Measurements from ENCODE around the gene PPARD. TPM values are rescaled to one million over a fixed set of nuclear protein-coding genes. Genes with fewer than 3 reads are reported as not detected.
A peak's percentile ranks its signal among the peaks of the same experiment; 100 is the strongest.

Gene PPARD
- total and polyA plus RNA-seq, 2 of the 13 experiments (the other 11 are each of a cell fraction or from before 2014, with no cell fraction given) = 6.1 to 13.3 TPM

DNA sequence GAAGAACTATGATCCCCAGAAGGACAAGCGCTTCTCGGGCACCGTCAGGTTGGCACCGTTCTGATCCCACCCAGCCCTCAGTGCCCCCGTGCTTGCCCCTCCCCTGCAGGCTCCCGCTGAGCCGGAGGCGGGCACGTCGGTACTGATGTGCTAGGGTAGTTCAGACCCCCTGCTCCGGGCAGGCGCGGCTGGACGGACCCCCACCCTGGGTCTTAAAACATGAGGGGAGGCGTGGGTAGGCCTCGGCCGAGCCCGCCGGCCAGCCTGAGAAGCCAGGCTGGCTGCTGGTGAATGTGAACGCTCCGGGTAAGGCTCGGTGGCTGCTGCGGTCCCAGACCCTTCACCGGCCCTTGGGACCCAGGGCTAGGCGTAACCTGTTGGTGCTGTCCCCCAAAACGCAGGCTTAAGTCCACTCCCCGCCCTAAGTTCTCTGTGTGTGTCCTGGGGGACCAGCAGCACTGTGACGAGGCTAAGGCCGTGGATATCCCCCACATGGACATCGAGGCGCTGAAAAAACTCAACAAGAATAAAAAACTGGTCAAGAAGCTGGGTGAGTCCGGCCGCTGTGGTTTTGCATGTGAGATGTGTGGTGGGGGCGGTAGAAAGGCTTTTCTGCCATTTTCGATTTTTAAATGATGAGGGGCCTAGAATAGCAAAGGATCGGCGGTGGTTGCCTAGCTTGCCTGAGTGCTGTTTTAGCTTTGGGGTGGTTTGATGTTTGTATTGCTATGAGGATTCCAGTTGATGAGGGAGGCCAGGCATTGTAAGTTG is 126.8 kb downstream of the PPARD start (continued):
- 0 out of 2 replicates have a peak, but pooled peaks have one; percentile 2 for TF ChIP-seq ZNF563 (CRISPR knock-in tag; IDR thresholded peaks at IDR 0.05)
- 0 out of 2 replicates have a peak, but pooled peaks have one; percentile 12 for TF ChIP-seq ZNF724P (CRISPR knock-in tag; IDR thresholded peaks at IDR 0.05; ENCODE audit: borderline replicate concordance)
- TF ChIP-seq KAT2B (IDR thresholded peaks at IDR 0.05; ENCODE audit: borderline replicate concordance, low read depth, low read length) = no peak
- no peak for TF ChIP-seq SMC3 (IDR thresholded peaks at IDR 0.05; ENCODE audit: low read length)
- peak; percentile 83; the same call in 1 of the 2 replicates for TF ChIP-seq HNRNPL (IDR thresholded peaks at IDR 0.05; ENCODE audit: low read depth, low read length)
- TF ChIP-seq CHCHD3 (CRISPR knock-in tag; IDR thresholded peaks at IDR 0.05) = peak; percentile 33; the same call in 1 of the 2 replicates
- TF ChIP-seq ZNF776 (CRISPR knock-in tag; IDR thresholded peaks at IDR 0.05) = 0 out of 2 replicates have a peak, but pooled peaks have one; percentile 13
- TF ChIP-seq ZNF572 (CRISPR knock-in tag; IDR thresholded peaks at IDR 0.05) = no peak; the same call in 1 of the 2 replicates
- no peak for TF ChIP-seq ZNF460 (CRISPR knock-in tag; IDR thresholded peaks at IDR 0.05; ENCODE audit: borderline replicate concordance)
- TF ChIP-seq ATF7-NPFF (CRISPR knock-in tag; IDR thresholded peaks at IDR 0.05; ENCODE audit: low read depth) = peak; percentile 16; the same call in 1 of the 2 replicates
- TF ChIP-seq SRSF4 (IDR thresholded peaks at IDR 0.05; ENCODE audit: low read depth, low read length, poor library complexity, severe bottlenecking) = peak; percentile 31
- TF ChIP-seq, protein P1, sequence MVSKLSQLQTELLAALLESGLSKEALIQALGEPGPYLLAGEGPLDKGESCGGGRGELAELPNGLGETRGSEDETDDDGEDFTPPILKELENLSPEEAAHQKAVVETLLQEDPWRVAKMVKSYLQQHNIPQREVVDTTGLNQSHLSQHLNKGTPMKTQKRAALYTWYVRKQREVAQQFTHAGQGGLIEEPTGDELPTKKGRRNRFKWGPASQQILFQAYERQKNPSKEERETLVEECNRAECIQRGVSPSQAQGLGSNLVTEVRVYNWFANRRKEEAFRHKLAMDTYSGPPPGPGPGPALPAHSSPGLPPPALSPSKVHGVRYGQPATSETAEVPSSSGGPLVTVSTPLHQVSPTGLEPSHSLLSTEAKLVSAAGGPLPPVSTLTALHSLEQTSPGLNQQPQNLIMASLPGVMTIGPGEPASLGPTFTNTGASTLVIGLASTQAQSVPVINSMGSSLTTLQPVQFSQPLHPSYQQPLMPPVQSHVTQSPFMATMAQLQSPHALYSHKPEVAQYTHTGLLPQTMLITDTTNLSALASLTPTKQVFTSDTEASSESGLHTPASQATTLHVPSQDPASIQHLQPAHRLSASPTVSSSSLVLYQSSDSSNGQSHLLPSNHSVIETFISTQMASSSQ (IDR thresholded peaks at IDR 0.05; ENCODE audit: low read depth) = 0 out of 2 replicates have a peak, but pooled peaks have one; percentile 6
- TF ChIP-seq, protein P1 (CRISPR knock-in tag; IDR thresholded peaks at IDR 0.05; ENCODE audit: borderline replicate concordance) = no peak
- TF ChIP-seq RAD51 (IDR thresholded peaks at IDR 0.05; ENCODE audit: borderline replicate concordance) = no peak
- peak; percentile 12; the same call in 1 of the 2 replicates for TF ChIP-seq SSRP1 (CRISPR knock-in tag; IDR thresholded peaks at IDR 0.05)
- TF ChIP-seq, protein P2, sequence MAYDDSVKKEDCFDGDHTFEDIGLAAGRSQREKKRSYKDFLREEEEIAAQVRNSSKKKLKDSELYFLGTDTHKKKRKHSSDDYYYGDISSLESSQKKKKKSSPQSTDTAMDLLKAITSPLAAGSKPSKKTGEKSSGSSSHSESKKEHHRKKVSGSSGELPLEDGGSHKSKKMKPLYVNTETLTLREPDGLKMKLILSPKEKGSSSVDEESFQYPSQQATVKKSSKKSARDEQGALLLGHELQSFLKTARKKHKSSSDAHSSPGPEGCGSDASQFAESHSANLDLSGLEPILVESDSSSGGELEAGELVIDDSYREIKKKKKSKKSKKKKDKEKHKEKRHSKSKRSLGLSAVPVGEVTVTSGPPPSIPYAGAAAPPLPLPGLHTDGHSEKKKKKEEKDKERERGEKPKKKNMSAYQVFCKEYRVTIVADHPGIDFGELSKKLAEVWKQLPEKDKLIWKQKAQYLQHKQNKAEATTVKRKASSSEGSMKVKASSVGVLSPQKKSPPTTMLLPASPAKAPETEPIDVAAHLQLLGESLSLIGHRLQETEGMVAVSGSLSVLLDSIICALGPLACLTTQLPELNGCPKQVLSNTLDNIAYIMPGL (CRISPR knock-in tag; IDR thresholded peaks at IDR 0.05; ENCODE audit: borderline replicate concordance in 1 of 2, low read depth in 1 of 2) = no peak
- TF ChIP-seq AGO2 (optimal IDR thresholded peaks at IDR 0.05; ENCODE audit: low read depth, low read length) = peak; percentile 99
- peak; percentile 20 for TF ChIP-seq RBM39 (IDR thresholded peaks at IDR 0.05; ENCODE audit: low read depth, low read length, poor library complexity, severe bottlenecking)
- TF ChIP-seq ZNF33B (CRISPR knock-in tag; IDR thresholded peaks at IDR 0.05) = no peak
- TF ChIP-seq ZNF761 (CRISPR knock-in tag; conservative IDR thresholded peaks at IDR 0.05) = no peak

Data from HepG2 (cell line).